Testis (tissue), 3 donors: ENCODE measurements around the gene PSEN2. TPM values are rescaled to one million over a fixed set of nuclear protein-coding genes. Genes with fewer than 3 reads are reported as not detected.

Experiments
- DNase-seq: peaks from one replicate; pipeline ENCODE4 v3.0.0-alpha.2; 2019
- H3K27ac ChIP-seq, 2 donors: fragments of 200-600 bp; sonication (generic); one replicate each; pipeline ENCODE4 v1.5.1; 2019
- H3K27me3 ChIP-seq: fragments of 200-600 bp; sonication (generic); one replicate; pipeline ENCODE4 v1.5.1; 2019
- H3K36me3 ChIP-seq: fragments of 200-600 bp; sonication (generic); one replicate; pipeline ENCODE4 v1.5.1; 2017; ENCODE audit warnings: low read depth; ENCODE audit errors: missing control alignments
- H3K4me1 ChIP-seq: fragments of 200-600 bp; sonication (generic); one replicate; pipeline ENCODE4 v1.5.1; 2019
- H3K4me3 ChIP-seq, 2 donors: fragments of 200-600 bp; sonication (generic); one replicate each; pipeline ENCODE4 v1.5.1; 2017 to 2019
- H3K9me3 ChIP-seq: fragments of 200-600 bp; sonication (generic); one replicate; pipeline ENCODE4 v1.5.1; 2017
- POLR2A ChIP-seq: fragments of 450-650 bp; IDR thresholded peaks from one replicate; pipeline ENCODE4 v1.6.1; 2017; ENCODE audit warnings: antibody characterized with exemption, mild to moderate bottlenecking, moderate library complexity
- WGBS, 2 donors: methylation state at CpG; one replicate each; pipeline ENCODE4 v1.1.5; 2018; 5-methylcytosine and 5-hydroxymethylcytosine counted together
- intact Hi-C: fragments of 100-400 bp; cut with DNase I; formaldehyde crosslinking; loops from one replicate; pipeline ENCODE4 v1.15.1; 2023; ENCODE audit warnings: low total_unique reads
- polyA plus RNA-seq: library from polyadenylated mRNA; stranded (reverse); fragments of 350-450 nt; fragmentation: Illumina TruSeq; extraction: RNeasy Lipid Tissue Mini Kit (QIAGEN cat#74804); gene quantifications from one replicate; pipeline ENCODE4 v1.2.3, GENCODE V29; 2014; ENCODE audit warnings: low read depth, low replicate concordance; ENCODE audit not compliant: insufficient read depth
- total RNA-seq, 2 donors: library from RNA; depleted of rRNA; stranded (reverse); fragments of >200 nt; gene quantifications; one replicate each; pipeline ENCODE4 v1.2.3, GENCODE V29; 2016
- TF ChIP-seq, protein P1 (sequence below), 3 experiments: fragments of 450-650 bp in 2 of 3; fragments of 200-600 bp in 1 of 3; sonication (generic) in 1 of 3; IDR thresholded peaks; one replicate each; pipeline ENCODE4 v1.5.1; 2016 to 2019; ENCODE audit warnings: antibody characterized with exemption in 3 of 3, mild to moderate bottlenecking in 2 of 3, moderate library complexity in 1 of 3

The PSEN2 gene
- total and polyA plus RNA-seq, 3 donors from 2014 or later, result 40.7 to 107 (median 87.8) TPM

- WGBS, 2 donors, result 87 to 88% methylated on average over 11 of the region's 11 CpGs
- H3K27ac ChIP-seq, result no peak overlapping the region
- no peak overlapping the region for H3K4me3 ChIP-seq
- no peak for TF ChIP-seq POLR2A
- H3K9me3 ChIP-seq, result no peaks in the 10 kb centered on the region
- DNase-seq, result no peak
- H3K27me3 ChIP-seq, result no peaks in the 10 kb centered on the region
- H3K4me1 ChIP-seq, result no peaks in the 10 kb centered on the region
- no peaks in the 10 kb centered on the region for H3K36me3 ChIP-seq
- intact Hi-C loops, result no loop called here
These were observed 25.2 kb downstream of the PSEN2 start for GRCh38 chr1:226895644-226896043.

DNA sequence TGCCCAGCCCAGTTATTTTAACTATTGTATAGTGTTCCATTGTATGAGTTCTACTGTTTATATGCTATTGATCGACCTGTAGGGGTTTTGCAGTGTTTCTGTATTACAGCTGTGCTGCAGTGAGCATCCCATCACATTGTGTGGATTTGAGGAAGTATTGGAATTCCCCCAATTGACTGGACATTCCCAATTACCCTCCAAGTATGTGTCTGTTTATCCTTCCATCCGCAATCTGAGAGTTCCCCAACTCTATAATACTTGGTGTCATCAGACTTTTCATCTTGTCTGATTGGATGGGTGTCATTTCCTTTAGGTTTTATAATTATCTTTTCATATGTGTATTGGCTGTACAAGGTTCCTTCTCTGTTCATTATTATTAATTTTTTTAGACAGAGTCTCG lies 27.8 kb downstream of the PSEN2 start:
- 91 to 92% methylated on average over 3 of the region's 3 CpGs for WGBS, 2 donors
- no peak for TF ChIP-seq POLR2A
- TF ChIP-seq, protein P1, sequence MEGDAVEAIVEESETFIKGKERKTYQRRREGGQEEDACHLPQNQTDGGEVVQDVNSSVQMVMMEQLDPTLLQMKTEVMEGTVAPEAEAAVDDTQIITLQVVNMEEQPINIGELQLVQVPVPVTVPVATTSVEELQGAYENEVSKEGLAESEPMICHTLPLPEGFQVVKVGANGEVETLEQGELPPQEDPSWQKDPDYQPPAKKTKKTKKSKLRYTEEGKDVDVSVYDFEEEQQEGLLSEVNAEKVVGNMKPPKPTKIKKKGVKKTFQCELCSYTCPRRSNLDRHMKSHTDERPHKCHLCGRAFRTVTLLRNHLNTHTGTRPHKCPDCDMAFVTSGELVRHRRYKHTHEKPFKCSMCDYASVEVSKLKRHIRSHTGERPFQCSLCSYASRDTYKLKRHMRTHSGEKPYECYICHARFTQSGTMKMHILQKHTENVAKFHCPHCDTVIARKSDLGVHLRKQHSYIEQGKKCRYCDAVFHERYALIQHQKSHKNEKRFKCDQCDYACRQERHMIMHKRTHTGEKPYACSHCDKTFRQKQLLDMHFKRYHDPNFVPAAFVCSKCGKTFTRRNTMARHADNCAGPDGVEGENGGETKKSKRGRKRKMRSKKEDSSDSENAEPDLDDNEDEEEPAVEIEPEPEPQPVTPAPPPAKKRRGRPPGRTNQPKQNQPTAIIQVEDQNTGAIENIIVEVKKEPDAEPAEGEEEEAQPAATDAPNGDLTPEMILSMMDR (IDR thresholded peaks at IDR 0.05), result no peak
- H3K36me3 ChIP-seq, result no peaks in the 10 kb centered on the region
- intact Hi-C loops, result no loop called here
- no peaks in the 10 kb centered on the region for H3K9me3 ChIP-seq
- no peak for DNase-seq
- H3K4me3 ChIP-seq, result no peak overlapping the region
- no peaks in the 10 kb centered on the region for H3K4me1 ChIP-seq
- no peak overlapping the region for H3K27ac ChIP-seq
- H3K27me3 ChIP-seq, result no peaks in the 10 kb centered on the region

DNA sequence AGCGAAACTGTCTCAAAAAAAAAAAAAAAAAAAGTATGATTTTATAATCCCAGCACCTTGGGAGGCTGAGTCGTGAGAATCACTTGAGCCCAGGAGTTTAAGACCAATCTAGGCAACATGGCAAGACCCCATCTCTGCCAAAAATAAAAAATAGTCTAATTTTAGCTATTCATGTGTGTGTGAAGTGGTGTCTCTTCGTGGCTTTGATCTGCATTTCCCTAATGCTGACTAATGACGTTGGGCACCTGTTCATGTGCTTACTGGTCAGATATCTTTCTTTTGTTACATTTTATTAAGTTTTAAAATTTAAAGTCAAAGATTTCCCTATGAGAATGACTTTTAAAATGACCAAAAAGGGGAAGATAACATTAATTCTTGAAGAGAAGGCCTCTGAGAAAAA lies 31.0 kb downstream of the PSEN2 start:
- H3K27ac ChIP-seq, result no peak overlapping the region
- peaks cover 9% of the 10 kb centered on the region for H3K4me1 ChIP-seq
- no peak overlapping the region for H3K4me3 ChIP-seq
- TF ChIP-seq, protein P1 (IDR thresholded peaks at IDR 0.05), result no peak
- TF ChIP-seq POLR2A, result no peak
- no peaks in the 10 kb centered on the region for H3K36me3 ChIP-seq
- 78 to 80% methylated on average over 4 of the region's 4 CpGs for WGBS, 2 donors
- intact Hi-C loops, result no loop called here
- DNase-seq, result no peak
- H3K27me3 ChIP-seq, result no peaks in the 10 kb centered on the region
- H3K9me3 ChIP-seq, result no peaks in the 10 kb centered on the region

DNA sequence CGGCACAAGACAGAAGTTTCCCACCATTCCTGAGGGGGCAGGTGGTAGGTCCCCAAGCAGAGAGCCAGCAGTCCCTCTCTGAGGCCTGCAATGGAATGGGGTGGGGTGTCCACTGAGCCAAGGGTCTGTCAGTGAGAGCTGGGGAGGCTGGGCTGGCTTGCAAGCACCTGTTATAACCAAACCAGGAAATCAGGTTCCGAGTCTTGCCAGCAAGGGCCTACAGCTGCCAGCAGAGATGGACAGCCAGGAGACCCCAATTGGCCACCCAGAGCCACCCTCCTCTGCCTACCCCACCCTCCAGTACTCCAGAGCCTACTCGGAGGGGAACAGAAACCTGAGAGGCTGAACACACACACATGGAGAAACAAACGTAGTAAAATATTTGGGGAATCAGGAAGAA lies 32.2 kb downstream of the PSEN2 start:
- no peaks in the 10 kb centered on the region for H3K27me3 ChIP-seq
- no peak for DNase-seq
- peaks cover 9% of the 10 kb centered on the region for H3K4me1 ChIP-seq
- no peak for TF ChIP-seq POLR2A
- TF ChIP-seq, protein P1 (IDR thresholded peaks at IDR 0.05), result no peak
- WGBS, 2 donors, result 76 to 82% methylated on average over 4 of the region's 4 CpGs
- H3K36me3 ChIP-seq, result no peaks in the 10 kb centered on the region
- no peak overlapping the region for H3K27ac ChIP-seq
- H3K4me3 ChIP-seq, result no peak overlapping the region
- intact Hi-C loops, result no loop called here
- no peaks in the 10 kb centered on the region for H3K9me3 ChIP-seq

DNA sequence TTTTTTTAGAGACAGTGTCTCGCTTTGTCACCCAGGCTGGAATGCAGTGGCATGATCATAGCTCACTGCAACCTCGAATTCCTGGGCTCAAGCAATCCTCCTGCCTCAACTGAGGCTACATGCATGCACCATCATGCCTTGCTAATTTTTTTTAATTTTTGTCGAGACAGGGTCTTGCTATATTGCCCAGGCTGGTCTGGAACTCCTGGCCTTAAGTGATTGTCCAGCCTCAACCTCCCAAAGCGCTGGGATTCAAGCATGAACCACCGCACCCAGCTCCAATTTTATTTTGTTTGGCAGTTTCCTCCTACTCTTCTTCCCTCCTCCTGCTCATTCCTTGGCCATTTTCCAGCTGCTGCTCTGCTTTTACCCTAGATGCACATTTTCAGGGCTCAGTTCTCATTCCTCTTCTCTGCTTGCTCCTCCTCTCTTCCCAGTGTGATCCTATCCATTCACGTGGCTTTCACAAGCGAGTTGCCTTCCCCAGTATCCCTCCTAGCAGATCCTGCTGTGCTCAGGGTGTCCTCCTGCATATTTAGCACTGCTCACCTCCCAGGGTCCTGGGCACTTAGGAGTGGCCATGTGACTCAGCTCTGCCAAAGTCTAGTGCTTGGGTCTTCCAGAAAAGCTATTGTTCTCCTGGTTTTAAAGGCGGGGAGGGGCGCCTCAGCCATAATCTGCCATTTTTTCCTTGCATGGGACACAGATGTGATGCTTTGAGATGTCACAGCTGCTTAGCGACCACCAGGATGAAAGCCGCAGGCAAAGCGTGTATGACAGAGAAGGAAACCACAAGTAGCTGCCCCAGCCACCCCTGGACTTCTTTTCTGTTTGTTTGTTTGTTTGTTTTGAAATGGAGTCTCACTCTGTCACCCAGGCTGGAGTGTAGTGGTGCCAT lies 33.7 kb downstream of the PSEN2 start:
- DNase-seq, result peak; percentile 77

More for the DNA sequence above, 33.7 kb downstream of the PSEN2 start:
- intact Hi-C loops, result no loop called here
- Histone ChIP-seq H3K4me1 (peaks cover 9% of the 10 kb centered on the region), H3K36me3 (no peaks in the 10 kb centered on the region), H3K4me3 (no peak overlapping the region), H3K9me3 (no peaks in the 10 kb centered on the region), H3K27me3 (no peaks in the 10 kb centered on the region), H3K27ac (peak overlapping the region in 1 of 2 donors; percentile 72)
- 70 to 71% methylated on average over 12 of the region's 12 CpGs for WGBS, 2 donors
- no peak for TF ChIP-seq POLR2A
- TF ChIP-seq, protein P1 (IDR thresholded peaks at IDR 0.05), result no peak
